Tibial artery (tissue), 4 donors: ENCODE data around the gene KRT9.

ENCODE experiments used
- DNase-seq, 2 donors: peaks; one replicate each; pipeline ENCODE4 v3.0.0-alpha.2; 2019
- H3K27ac ChIP-seq, 2 donors: fragments of 200-600 bp; sonication (generic) in 1 of 2; 1 replicate in 1 of 2; 2 replicates in 1 of 2; pipeline ENCODE4 v1.5.1; 2018 to 2019; ENCODE audit warnings: mild to moderate bottlenecking in 1 of 2
- H3K27me3 ChIP-seq, 2 donors: fragments of 200-600 bp; sonication (generic) in 1 of 2; one replicate each; pipeline versions ENCODE4 v1.5.1 to v1.6.0; 2016 to 2019
- H3K36me3 ChIP-seq, 3 donors: fragments of 200-600 bp; sonication (generic) in 2 of 3; one replicate each; pipeline ENCODE4 v1.5.1; 2016 to 2019; ENCODE audit warnings: mild to moderate bottlenecking in 2 of 3
- H3K4me1 ChIP-seq, 4 donors: fragments of 200-600 bp; sonication (generic) in 2 of 4; 1 replicate in 3 of 4; 2 replicates in 1 of 4; pipeline ENCODE4 v1.5.1; 2016 to 2019
- H3K4me3 ChIP-seq, 2 donors: fragments of 200-600 bp; sonication (generic) in 1 of 2; 1 replicate in 1 of 2; 2 replicates in 1 of 2; pipeline ENCODE4 v1.5.1; 2018 to 2019; ENCODE audit warnings: mild to moderate bottlenecking in 2 of 2
- H3K9me3 ChIP-seq, 3 donors: fragments of 200-600 bp; sonication (generic) in 1 of 3; one replicate each; pipeline ENCODE4 v1.5.1; 2016 to 2019
- intact Hi-C: fragments of 100-400 bp; cut with DNase I; formaldehyde crosslinking; loops from one replicate; pipeline ENCODE4 v1.15.0; 2023; ENCODE audit warnings: low total_unique reads
- TF ChIP-seq, protein P1 (sequence below), 2 experiments: fragments of 200-600 bp in 1 of 2; fragments of 450-650 bp in 1 of 2; IDR thresholded peaks; one replicate each; pipeline ENCODE4 v1.5.1; 2017 to 2019; ENCODE audit warnings: antibody characterized with exemption in 2 of 2, mild to moderate bottlenecking in 1 of 2, moderate library complexity in 1 of 2

Gene KRT9

DNA sequence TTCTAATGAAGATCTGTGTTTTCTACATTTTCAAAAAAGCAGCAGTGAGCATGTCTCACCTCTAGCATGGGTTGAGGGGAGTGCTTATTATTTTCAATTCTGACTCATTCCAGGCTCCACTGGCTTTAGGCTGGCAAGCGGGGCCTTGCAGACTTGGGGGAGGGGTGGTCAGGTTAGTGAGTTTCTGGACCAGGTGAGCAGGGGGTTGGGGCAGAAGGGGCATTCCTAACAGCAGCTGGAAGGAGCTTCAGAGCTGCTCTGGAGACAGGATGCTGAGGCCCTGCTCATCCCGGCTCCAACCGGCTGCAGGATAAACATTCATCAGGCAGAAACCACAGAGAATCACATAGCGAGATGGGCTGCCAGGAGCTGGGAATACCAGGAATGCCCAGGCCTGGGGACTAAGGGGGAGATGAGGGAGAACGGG is 33.3 kb downstream of the KRT9 start:
- no peaks in the 10 kb centered on the region for H3K36me3 ChIP-seq
- TF ChIP-seq, protein P1, sequence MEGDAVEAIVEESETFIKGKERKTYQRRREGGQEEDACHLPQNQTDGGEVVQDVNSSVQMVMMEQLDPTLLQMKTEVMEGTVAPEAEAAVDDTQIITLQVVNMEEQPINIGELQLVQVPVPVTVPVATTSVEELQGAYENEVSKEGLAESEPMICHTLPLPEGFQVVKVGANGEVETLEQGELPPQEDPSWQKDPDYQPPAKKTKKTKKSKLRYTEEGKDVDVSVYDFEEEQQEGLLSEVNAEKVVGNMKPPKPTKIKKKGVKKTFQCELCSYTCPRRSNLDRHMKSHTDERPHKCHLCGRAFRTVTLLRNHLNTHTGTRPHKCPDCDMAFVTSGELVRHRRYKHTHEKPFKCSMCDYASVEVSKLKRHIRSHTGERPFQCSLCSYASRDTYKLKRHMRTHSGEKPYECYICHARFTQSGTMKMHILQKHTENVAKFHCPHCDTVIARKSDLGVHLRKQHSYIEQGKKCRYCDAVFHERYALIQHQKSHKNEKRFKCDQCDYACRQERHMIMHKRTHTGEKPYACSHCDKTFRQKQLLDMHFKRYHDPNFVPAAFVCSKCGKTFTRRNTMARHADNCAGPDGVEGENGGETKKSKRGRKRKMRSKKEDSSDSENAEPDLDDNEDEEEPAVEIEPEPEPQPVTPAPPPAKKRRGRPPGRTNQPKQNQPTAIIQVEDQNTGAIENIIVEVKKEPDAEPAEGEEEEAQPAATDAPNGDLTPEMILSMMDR (IDR thresholded peaks at IDR 0.05): no peak
- intact Hi-C loops: no loop called here
- H3K4me1 ChIP-seq: peaks cover 0 to 16% (median 0%) of the 10 kb centered on the region in 4 donors
- H3K27ac ChIP-seq: no peak overlapping the region
- no peaks in the 10 kb centered on the region for H3K9me3 ChIP-seq
- H3K27me3 ChIP-seq: peaks cover 0 to 22% of the 10 kb centered on the region in 2 donors
- no peak for DNase-seq
- no peak overlapping the region for H3K4me3 ChIP-seq

DNA sequence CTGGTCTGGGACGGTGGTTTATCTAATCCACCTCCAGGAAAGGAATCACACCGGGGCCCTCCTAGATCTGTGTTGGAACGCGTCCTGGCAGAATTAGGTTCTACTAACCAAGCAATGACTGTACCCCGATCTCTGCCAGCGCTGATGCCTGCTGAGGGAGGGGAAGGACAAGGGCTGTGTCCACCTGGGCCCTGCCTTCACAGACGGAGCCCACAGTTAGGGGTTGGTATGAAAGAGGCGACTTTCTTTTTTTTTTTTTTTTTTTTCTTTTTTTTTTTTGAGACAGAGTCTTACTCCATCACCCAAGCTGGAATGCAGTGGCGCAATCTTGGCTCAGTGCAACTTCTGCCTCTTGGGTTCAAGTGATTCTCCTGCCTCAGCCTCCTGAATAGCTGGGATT is 33.9 kb downstream of the KRT9 start:
- H3K4me3 ChIP-seq: no peak overlapping the region
- intact Hi-C loops: no loop called here
- H3K36me3 ChIP-seq: no peaks in the 10 kb centered on the region
- no peak overlapping the region for H3K27ac ChIP-seq
- peaks cover 0 to 16% (median 0%) of the 10 kb centered on the region in 4 donors for H3K4me1 ChIP-seq
- no peak for DNase-seq
- peaks cover 0 to 22% of the 10 kb centered on the region in 2 donors for H3K27me3 ChIP-seq
- no peaks in the 10 kb centered on the region for H3K9me3 ChIP-seq
- TF ChIP-seq, protein P1 (IDR thresholded peaks at IDR 0.05): no peak

DNA sequence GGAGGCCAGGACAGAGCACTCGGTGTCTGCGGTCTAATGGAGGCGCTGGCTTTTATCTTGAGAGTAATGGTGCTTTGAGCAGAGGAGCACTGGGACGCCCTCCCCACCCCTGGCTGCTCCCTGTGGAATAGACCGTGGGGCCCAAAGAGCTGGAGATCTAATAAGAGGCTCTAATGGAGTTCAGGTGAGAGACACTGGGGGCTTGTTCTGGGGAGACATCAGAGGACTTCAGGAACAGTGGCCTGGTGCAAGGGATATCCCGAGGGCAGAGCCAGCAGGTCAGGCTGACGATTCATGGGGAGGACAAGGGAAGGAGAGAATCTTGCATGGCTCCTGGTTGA is 34.3 kb downstream of the KRT9 start:
- no peaks in the 10 kb centered on the region for H3K9me3 ChIP-seq
- peaks cover 0 to 16% (median 0%) of the 10 kb centered on the region in 4 donors for H3K4me1 ChIP-seq
- no peak overlapping the region for H3K27ac ChIP-seq
- DNase-seq: no peak
- TF ChIP-seq, protein P1 (IDR thresholded peaks at IDR 0.05): no peak
- intact Hi-C loops: no loop called here
- H3K4me3 ChIP-seq: no peak overlapping the region
- H3K36me3 ChIP-seq: no peaks in the 10 kb centered on the region
- H3K27me3 ChIP-seq: peaks cover 0 to 24% of the 10 kb centered on the region in 2 donors

DNA sequence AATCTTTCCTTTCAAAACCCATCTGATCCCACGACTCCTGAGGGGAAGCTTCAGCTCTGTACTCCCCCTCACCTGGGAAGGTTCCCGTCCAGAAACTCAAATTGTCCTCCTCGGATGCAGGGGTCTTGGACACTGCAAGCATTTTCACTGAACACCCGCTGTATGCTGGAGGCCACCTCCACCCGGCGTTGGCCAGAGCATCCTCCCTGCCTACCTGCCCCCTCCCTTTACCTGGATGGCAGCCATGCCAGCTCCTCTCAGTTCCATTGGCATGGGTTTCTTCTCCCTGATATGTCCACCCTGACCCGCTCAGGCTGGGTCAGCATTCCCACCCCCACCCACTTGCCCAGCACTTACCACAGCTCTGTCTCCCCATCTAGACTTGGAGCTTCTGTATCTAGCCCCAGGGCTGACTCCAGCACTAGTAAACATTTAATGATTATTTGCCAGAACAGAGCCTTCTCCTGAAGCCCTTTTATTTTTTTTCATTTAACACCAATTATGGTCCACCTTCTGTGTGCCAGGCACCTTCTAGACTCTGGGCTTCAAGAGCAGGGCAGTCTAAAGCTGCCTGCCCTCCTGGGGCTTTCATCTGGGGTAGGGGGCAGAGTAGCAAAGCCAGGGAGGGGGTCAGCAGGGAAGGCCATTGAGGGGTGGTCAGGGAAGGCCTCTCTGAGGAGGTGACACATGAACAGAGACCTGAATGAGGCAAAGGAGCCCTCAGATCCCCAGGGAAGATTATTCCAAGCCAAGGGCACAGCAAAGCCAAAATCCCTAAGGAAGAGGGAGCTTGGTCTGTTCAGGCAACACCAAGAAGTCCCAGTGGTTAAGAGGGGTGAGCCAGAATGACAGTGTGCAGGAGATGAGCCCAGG is 34.9 kb downstream of the KRT9 start:
- H3K27me3 ChIP-seq: peaks cover 0 to 25% of the 10 kb centered on the region in 2 donors
- H3K4me1 ChIP-seq: peaks cover 0 to 16% (median 0%) of the 10 kb centered on the region in 4 donors
- TF ChIP-seq, protein P1 (IDR thresholded peaks at IDR 0.05): no peak
- H3K4me3 ChIP-seq: no peak overlapping the region
- no peak overlapping the region for H3K27ac ChIP-seq
- intact Hi-C loops: no loop called here
- DNase-seq: no peak
- no peaks in the 10 kb centered on the region for H3K36me3 ChIP-seq
- H3K9me3 ChIP-seq: no peaks in the 10 kb centered on the region

DNA sequence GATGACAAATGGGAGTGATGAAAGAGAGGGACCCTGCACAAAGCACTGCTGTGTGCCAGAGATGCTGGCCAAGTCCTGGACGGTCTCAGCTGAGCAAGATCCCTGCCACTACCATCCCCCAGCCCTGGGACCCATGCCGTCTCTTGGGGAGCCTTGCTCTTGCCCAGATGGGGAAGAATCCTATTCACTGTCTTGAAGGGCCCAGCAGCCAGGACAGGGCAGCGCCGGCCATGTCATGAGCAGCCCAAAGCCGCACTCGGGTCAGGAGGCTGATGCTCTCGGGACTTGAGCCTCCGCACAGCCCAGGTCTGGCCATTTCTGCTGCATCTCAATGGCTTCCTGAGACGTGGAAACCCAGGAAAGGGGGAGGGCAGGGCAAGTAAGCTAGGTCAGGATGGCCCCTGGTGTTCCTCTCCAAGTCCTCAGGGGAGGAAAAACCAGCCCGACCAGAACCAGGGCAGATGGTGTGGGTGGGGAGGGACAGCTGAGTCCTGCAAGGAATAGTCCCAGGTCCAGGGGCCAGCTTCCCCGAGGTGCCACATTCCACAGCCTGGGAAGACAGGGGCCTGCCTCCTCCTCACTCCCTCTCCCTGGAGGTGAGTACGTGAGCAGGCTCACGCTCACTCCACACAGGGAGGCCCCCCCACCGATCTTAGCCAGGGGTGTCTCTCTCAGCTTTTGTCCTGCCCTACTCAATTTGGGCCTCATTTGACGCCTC is 35.9 kb downstream of the KRT9 start:
- Histone ChIP-seq H3K36me3 (no peaks in the 10 kb centered on the region), H3K9me3 (no peaks in the 10 kb centered on the region), H3K27ac (no peak overlapping the region), H3K4me1 (peaks cover 0 to 16% (median 0%) of the 10 kb centered on the region in 4 donors), H3K4me3 (no peak overlapping the region), H3K27me3 (peaks cover 0 to 25% of the 10 kb centered on the region in 2 donors)
- DNase-seq: no peak
- intact Hi-C loops: no loop called here
- TF ChIP-seq, protein P1 (IDR thresholded peaks at IDR 0.05): no peak
